ENCODE measurements around the gene STRN3.
"Not testable (repeated sequence)": the region's sequence is repeated elsewhere in the genome, so short reads cannot be mapped to it uniquely, and the experiment has no call there.

STRN3 gene

DNA sequence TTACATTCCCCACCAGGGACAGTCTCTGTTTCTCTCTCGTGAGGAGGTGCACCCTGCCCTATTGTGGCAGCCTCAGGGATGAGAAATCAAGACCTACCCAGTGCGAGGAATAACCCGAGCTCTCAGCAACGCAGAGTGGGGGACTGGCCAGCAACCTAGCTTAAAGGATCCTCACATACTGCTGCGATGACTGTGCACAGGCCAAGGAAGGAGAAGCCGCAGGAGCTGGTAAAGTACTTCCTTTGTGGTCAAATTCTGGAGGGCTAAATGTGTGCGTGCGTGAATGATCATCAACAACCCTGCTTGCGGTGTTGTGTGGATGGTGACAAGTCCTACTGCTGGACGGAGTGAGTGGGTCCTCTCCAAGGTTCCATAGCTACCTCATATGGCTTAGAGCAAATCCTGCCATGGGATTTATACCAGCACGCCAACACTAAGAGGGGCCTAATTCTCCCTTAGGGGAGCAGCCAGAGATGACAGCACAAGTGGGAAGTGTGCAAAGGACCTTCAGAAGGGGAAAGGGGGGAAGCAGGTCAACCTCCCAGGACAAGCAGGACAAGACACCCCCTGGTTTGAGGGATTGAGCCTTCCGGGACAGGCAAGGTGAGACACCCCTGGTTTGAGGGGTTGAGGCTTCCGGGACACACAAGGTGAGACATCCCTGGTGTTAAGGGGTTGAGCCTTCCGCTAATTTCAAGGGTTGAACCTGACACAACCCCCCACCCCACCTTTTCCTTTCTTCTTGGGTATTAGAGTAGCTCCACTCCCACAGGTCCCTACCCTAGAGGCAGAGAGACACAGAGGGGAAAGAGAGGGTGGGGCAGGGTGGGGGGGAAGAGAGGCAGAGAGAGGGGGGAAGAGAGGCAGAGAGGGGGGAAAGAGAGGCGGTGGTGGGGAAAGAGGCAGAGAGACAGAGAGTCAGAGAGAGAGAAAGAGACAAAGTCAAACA, 59.5 kb downstream of the STRN3 start:
- no peak for DNase-seq

DNA sequence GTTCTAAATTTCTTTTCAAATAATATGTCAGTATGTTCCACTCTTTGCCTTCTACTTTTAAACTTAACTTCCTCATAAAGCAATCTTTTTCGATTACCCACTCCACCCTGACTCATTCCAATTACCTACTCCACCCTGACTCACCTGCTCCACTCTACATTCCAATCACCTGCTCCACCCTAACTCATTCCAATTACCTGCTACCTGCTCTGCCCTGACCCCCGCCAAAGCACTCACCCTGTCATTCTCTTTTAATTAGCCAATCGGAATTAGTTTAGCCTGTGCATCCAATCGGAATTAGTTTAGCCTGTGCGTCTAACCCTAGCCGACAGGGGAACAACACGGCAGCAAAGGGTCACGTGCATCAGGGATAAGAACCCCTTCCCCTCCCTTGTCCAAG, 60.3 kb downstream of the STRN3 start:
- not testable (repeated sequence) for DNase-seq

DNA sequence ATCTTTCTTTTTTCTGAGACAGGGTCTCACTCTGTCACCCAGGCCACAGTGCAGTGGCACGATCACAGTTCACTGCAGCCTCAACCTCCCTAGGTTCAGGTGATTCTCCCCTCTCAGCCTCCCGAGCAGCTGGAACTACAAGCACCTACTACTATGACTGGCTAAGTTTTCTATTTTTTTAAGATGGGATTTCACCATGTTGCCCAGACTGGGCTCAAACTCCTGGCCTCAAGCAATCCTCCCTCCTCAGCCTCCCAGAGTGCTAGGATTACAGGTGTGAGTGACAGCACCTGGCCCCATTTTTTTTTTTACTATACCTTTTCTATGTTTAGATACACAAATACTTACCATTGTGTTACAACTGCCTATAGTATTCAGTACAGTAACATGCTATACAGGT, 63.6 kb downstream of the STRN3 start:
- DNase-seq: not testable (repeated sequence)

DNA sequence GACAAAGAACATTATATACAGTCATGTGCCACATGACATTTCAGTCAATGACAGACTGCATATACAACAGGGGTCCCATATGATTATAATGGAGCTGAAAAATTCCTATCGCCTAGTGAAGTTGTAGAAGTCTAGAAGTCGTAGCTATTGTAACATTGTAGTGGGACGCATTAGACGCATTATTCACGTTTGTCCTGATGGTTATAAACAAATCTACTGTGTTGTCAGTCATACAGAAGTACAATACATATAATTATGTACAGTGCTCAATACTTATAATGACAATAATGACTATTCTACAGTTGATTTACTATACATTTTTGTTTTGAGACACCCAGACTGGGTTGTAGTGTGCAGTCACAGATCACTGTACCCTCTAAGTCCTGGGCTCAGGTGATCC, 64.8 kb downstream of the STRN3 start:
- DNase-seq: no peak

DNA sequence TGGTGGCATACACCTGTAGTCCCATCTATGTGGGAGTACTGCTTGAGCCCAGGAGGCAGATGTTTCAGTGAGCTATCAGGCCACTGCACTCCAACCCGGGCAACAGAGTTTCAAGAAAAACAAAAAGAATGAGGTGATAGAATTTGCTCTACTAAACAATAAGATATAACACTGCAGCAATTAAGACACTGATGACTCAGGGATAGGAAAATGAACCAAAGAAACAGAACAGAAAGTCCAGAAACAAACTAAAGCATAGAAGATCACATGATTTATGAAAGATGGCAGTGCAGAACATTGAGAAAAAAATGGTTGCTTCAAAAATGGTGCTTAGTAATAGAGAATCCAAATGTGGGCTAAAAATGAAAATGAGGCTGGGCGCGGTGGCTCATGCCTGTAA, 66.0 kb downstream of the STRN3 start:
- DNase-seq: no peak

DNA sequence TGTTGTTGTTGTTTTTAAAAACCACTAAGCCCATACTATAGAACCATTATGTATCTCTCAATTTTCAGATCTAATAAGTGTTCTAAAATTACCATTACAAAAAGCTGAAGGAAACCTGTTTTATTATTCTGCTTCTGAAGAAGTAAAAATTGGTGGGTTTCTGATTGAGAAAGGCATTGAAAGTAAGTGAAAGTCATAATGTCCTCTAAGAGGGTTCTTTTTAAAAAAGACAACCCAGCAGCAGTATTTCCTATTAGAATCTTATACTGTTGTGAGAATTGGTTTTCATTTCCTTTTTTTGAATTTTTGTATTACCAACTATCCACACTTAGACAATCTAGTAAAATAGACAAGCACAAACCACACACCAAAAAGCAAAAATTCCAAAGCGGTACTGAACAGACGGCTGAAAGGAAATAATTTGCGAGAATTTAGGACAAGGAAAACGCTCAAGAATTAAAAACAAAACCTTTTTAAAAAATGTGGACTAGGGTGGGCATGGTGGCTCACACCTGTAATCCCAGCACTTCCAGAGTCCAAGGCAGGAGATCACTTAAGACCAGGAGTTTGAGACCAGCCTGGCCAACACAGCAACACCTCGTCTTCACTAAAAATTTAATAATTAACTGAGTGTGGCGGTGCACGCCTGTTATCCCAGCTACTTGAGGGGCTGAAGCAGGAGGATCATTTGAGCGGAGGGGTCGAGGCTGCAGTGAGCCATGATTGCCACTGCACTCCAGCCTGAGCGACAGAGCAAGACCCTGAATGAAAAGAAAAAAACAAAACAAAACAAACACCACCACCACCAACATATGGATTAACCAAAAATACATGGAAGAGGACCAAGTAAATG, 67.4 kb downstream of the STRN3 start:
- no peak for DNase-seq

DNA sequence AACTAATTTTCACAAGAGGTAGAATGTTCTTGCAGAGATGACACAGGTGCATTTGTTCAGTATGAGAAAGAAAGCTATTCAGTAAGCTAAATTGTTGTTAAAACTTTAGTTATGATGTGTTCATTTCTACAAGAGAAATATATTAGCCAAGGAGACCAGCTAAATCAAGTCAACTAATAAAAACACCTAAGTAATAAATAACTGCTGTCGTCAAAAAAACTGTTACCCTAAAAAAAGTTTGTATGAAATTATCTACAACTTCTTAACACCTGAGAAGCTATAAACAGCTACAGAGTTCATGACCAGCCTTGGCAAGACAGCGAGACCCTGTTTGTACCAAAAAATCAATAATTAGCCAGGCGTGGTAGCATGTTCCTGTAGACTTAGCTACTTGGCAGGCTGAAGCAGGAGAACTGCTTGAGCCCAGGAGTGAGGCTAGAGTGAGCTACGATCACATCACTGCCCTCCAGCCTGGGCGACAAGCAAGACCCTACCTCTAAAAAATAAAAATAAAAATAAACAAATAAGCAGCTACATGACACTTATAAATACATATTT, 68.3 kb downstream of the STRN3 start:
- no peak for DNase-seq

DNA sequence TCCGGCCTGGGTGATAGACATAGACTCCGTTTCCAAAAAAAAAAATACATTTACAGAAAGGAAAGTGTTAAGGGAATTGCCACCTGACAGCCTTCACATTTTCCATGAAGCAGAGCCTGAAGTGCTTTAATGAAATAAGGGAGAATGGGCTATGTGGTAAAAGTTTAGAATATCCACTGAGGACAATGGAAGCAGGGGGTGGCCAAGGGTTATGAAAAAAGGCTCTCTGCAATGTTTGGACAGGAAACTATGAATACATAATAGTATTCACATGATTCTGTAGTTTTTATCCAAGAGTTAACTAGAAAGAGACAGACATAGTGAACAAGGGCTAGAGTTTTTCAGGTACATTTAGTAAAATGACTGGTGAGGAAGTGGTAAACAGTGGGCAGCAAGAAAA, 76.5 kb downstream of the STRN3 start:
- DNase-seq: no peak

DNA sequence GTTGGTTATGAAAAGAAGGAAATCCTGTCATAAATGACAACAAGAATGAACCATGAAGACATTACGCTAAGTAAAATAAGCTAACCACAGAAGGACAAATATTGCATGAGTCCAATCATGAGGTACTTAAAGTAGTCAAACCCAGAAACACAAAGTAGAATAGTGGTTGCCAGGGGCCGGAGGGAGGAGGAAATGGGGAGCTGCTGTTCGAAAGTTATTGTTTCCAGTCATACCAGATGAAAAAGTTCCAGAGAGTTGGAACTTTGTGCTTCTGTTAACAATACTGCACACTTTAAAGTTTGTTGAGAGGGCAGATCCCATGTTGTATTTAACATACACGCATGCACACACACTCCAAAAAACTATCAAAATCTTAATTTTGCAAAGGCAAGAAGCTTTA, 82.5 kb downstream of the STRN3 start:
- DNase-seq: no peak

DNA sequence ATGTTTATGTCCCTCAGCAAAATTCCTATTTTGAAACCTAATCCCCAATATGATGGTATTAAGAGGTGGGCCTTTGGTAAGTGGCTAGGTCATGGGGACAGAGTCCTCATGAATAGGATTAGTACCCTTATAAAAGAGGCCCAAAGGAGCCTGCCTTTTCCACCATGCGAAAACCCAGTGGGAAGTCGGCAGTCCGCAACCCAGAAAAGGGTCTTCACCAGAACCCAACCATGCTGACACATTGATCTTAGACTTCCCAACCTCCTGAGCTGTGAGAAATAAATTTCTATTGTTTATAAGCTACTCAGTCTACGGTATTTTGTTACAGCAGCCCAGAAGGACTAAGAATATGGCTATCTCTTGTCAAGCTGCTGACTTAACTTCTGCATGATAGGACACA, 85.3 kb downstream of the STRN3 start:
- DNase-seq: no peak

DNA sequence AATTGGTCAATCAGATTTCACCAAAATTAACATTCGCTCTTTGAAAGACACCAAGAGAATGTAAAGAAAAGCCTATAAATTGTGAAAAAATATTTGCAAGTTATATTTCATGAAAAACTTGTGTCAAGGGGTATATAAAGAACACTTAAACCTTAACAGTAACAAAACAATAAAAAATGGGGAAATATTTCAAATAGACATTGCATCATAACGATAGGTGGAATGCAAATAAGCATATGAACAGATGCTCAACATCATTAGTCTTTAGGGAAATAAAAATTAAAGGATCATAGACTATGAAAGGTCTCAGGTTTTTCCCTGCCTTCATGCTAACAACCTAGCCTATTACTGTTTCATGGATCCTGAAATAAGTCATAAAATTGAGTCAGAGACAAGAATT, 87.6 kb downstream of the STRN3 start:
- DNase-seq: no peak

DNA sequence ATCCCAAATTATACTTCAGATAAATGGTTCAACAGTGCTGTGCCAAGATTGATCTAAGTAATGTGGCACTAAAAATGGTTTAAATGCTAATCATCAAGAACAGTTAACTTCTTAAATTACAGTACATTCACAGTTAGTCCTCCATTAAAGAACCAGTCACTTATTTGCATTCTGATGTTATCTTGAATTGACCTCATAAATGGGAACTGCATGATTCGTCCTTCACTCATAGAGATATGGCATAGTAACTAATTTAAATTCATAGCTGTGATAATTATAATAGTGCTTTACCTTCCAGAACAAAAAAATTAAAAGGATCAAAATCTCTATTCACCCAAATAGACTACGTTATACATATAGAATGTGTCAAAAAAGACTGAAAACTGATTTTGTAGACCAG, 90.7 kb downstream of the STRN3 start:
- no peak for DNase-seq

DNA sequence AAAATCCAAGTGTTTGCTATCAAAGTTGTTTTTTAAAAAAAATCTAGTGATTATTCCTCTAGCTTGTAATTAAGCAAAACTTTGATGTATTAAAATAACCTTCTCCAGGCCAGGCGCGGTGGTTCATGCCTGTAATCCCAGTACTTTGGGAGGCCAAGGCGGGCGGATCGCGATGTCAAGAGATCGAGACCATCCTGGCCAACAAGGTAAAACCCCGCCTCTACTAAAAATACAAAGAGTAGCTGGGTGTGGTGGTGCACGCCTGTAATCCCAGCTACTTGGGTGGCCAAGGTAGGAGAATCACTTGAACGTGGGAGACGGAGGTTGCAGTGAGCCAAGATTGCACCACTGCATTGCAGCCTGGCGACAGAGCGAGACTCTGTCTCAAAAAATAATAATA, 92.2 kb downstream of the STRN3 start:
- DNase-seq: not testable (repeated sequence)

DNA sequence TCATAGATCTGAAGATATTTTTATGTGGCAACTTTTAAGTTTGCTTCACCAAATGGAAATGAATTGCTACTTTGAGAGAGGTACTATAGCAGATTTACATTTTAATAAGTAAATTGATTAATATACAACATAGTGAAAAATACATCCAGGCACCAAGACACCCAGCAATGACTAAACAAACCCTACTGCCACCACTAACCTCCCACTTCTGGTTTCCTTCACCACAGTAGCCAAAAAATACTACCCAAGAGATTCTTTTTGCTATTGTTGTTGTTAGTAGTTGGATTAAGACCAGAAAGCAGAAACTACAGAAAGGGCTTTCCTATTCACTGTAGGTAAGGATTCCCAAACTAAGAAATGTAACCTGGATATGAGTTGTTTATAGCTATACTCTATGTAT, 97.7 kb downstream of the STRN3 start:
- no peak for DNase-seq

DNA sequence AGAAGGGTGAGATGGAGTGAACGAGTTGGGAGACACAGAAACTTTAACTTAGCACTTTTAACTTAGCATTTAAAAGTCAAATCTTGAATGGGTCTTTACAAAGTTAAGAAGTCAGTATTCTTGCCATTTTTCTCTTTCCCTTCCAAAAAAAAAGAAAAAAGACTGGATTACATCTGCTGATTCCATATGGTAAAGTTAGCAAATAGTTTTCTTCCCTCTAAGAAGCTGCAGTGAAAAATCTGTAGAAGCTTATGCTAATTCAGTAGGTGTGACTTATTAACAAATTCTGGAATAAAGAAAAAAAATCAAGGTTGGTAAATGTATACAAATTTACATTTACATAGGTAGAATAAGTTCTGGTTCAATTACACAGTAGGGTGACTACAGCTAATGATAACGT, 100.9 kb downstream of the STRN3 start:
- no peak for DNase-seq

DNA sequence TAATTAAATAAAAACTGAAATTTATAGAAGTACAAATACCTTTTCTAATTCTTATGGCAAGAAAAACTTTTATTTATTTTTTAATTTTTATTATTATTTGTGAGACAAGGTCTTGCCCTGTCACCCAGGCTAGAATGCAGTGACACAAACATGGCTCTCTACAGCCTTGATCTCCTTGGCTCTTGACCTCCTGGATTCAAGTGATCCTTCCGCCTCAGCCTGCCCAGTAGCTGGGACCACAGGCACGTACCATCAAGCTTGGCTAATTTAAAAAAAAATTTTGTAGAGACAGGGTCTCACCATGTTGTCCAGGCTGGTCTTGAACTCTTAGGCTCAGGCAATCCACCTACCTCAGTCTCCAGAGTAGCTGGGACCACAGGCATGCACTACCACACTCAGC, 104.4 kb downstream of the STRN3 start:
- no peak for DNase-seq

DNA sequence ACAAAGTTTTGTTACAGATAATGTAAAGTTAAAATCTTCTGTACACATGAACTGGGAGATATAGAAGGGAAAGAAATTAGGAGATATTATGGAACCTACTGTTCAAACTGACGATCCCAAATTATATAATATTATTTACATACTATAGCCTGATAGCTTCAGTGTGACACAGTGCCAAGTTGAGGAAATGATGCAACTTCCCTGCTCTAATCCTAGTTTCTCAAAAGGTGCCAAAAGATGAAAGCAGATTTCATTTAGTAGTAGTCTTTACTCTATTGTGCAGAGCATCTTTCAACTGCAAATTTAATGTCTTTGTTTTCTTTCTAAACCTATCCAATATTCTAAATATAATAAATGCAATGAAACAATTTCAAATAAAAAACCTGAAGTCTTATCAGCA, 104.9 kb downstream of the STRN3 start:
- no peak for DNase-seq

DNA sequence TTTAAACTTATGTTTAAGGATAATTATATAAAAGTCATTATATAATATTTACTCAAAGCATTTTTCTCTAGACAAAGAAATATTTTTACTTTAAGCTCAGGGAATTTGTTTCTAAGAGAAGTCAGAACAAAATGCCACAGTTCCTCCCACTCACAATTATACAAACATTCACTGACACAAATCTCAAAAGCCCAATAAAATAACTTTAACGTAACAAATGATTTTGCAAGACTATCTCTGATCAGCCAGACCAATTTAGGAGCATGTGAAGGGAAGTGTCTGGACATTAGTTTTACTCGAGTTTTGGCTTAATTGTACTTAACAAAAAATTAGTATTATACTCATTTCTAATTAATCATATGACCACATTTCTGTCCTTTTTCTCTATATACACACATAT, 110.6 kb downstream of the STRN3 start:
- no peak for DNase-seq

DNA sequence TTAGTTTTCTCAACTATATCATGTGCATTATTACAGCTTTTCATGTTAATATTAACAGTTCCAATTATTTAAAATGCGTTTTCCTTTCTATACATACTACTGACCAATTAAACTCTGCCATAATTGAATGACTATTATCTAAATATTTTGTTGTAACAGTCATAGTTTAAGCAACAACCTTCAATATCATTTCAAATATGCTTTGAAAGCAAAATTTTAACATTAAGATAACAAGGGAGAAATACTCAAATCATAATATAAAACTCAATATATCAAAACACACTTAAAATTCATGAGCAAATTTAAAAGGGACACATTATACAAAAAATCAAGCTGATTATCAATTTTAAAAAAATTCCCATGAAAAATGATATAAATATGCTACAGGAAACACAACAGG, 111.4 kb downstream of the STRN3 start:
- DNase-seq: no peak

DNA sequence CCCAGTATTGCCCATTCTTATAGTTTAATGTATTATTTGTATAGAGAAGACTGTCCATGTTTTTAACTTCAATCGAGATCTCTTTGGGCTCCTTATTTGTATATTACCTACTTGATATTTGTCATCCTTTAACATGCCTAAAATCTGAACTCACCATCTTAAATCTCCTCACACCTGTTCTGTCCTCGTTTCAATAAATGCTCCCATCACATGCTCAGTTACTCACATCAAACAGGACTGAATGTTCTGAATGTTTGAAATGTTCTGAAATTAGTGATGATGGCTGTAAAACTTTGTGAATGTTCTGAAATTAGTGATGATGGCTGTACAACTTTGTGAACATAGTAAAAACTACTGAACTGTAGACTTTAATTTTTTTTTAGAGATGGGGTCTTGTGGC, 117.4 kb downstream of the STRN3 start:
- DNase-seq: no peak

DNA sequence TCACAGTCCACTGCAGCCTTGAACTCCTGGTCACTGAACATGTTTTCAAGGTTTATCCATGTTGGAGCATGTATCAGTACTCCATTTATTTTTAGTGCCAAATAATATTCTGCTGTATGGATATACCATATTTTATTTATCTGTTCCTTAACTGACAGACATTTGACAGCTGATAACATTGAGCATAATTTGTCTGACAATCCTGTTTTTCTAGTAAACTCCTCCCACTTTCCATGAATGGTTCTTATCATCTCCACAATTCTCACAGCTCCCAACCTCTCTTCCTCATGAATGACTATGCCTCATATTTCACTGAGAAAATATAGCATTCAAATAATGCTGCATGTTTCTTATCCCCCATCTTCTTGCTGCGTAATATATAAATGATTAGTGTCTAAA, 118.5 kb downstream of the STRN3 start:
- no peak for DNase-seq

DNA sequence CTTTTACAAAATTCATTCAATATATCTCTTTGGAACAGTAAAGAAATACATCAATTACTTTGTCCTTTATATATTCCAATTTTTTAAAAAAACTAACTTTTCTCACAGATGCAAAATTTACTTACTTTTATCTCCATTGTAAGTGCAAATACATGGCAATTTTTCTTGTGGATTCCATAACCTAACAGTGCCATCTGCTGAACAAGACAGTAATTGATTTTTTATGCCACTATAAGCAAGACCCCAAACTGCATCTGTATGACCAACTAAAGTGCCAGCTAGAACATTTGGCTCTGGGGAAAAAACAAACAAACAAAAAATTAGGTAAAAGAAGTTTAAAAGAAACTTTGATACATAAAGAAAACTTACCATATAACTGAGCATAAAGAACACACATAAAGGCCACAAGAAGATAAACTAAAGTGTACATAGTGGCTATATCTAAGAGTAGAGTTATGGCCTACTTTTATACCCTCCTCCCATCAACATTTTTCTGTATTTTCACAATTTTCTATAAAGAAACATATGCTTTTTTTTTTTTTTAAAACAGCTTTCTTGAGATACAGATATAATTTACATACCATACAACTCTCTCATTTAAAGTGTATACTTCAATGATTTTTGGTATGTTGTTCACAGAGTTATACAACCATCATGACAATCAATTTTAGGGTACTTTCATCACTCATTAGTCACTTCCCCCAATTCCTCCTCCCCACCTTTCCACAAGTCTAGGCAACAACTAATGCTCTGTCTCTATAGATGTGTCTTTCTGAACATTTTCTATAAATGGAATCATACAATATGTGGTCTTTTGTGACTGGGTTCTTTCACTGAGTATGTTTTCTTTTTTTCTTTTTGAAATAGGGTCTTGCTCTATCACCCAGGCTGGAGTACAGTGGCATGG, 119.2 kb downstream of the STRN3 start:
- no peak for DNase-seq
